ENCODE data around the gene CPXM2.

CPXM2 gene

DNA sequence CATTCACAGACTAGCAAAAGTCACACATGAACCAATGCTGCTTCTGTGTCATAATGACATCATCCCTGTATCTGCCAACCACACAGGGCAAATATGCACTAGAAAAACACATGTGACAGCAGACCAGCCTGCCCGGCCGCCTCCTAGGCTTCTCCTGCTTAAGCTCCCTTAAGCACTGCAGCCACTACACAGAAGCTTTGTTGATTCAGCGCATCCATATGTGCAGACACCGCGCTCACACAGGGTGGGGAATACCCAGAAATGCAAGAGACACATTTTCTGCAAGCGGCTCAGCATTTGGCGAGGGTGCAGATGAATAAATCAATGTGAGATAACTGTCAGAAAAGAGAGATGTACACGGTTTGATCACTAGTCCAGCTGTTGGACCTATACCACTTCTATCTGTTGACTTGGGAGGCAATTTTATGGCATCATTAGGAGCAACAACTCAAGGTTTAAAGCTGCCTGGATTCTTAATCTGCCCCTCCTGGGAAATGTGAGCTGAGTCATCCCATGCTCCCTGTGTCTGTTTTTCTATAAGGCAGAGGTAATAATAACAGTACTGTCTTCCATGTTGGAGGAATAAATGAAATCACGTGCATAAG, 33.4 kb downstream of the CPXM2 start:
- TF ChIP-seq POLR2AphosphoS5 (IDR thresholded peaks at IDR 0.05; ENCODE audit: low read depth, low read length): no peak
- TF ChIP-seq, protein P1, sequence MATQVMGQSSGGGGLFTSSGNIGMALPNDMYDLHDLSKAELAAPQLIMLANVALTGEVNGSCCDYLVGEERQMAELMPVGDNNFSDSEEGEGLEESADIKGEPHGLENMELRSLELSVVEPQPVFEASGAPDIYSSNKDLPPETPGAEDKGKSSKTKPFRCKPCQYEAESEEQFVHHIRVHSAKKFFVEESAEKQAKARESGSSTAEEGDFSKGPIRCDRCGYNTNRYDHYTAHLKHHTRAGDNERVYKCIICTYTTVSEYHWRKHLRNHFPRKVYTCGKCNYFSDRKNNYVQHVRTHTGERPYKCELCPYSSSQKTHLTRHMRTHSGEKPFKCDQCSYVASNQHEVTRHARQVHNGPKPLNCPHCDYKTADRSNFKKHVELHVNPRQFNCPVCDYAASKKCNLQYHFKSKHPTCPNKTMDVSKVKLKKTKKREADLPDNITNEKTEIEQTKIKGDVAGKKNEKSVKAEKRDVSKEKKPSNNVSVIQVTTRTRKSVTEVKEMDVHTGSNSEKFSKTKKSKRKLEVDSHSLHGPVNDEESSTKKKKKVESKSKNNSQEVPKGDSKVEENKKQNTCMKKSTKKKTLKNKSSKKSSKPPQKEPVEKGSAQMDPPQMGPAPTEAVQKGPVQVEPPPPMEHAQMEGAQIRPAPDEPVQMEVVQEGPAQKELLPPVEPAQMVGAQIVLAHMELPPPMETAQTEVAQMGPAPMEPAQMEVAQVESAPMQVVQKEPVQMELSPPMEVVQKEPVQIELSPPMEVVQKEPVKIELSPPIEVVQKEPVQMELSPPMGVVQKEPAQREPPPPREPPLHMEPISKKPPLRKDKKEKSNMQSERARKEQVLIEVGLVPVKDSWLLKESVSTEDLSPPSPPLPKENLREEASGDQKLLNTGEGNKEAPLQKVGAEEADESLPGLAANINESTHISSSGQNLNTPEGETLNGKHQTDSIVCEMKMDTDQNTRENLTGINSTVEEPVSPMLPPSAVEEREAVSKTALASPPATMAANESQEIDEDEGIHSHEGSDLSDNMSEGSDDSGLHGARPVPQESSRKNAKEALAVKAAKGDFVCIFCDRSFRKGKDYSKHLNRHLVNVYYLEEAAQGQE (IDR thresholded peaks at IDR 0.05; ENCODE audit: insufficient read depth in 1 of 2, low read depth in 2 of 2, low read length in 2 of 2): no peak

- TF ChIP-seq SIN3A (IDR thresholded peaks at IDR 0.05; ENCODE audit: borderline replicate concordance, insufficient read depth, low read length) (no peak), FOXP2 (optimal IDR thresholded peaks at IDR 0.05; ENCODE audit: borderline replicate concordance, extremely low read depth, extremely low read length, insufficient read depth) (no peak), TAF1 (IDR thresholded peaks at IDR 0.05; ENCODE audit: borderline replicate concordance, insufficient read depth, low read length) (no peak), POLR2AphosphoS5 (IDR thresholded peaks at IDR 0.05; ENCODE audit: low read depth, low read length) (no peak)
- TF ChIP-seq, protein P1 (IDR thresholded peaks at IDR 0.05; ENCODE audit: insufficient read depth in 1 of 2, low read depth in 2 of 2, low read length in 2 of 2): no peak
Measured at GRCh38 chr10:123857616-123858015, 34.0 kb downstream of the CPXM2 start.

DNA sequence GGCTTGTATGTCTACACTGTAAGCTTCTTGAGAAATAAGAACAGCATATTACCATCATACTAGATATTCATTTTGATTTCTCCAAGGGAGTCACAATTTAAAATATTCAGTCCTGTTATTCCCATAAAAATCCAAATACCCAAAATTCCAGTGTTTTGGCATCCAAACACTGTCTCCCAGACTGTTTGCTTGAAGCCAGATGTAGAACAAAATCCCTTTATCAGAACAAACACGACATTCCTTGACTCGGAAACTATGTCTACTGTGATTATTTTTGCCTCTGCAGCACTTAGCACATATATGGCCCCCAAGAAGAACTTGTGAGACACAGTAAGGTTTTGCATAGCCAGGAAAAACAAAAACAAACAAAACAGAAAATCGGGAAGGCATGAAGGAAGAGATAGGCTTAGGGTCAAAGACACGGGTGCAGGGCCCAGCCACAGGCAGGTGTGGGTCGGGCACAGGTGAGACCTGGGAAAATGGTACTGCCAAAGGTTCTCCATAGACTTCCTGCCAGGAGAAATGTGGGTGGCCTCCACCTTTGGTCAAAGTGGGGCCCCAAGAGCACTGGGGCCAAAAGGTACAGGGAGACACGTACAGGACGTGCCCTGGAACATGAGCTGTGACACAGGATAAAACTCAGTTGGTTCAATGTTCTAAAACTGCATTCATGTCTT, 36.5 kb downstream of the CPXM2 start:
- TF ChIP-seq POLR2AphosphoS5 (IDR thresholded peaks at IDR 0.05; ENCODE audit: low read depth, low read length): no peak
- no peak for TF ChIP-seq FOXP2 (optimal IDR thresholded peaks at IDR 0.05; ENCODE audit: borderline replicate concordance, extremely low read depth, extremely low read length, insufficient read depth)
- no peak for TF ChIP-seq SIN3A (IDR thresholded peaks at IDR 0.05; ENCODE audit: borderline replicate concordance, insufficient read depth, low read length)
- TF ChIP-seq, protein P1 (IDR thresholded peaks at IDR 0.05; ENCODE audit: insufficient read depth in 1 of 2, low read depth in 2 of 2, low read length in 2 of 2): no peak
- TF ChIP-seq TAF1 (IDR thresholded peaks at IDR 0.05; ENCODE audit: borderline replicate concordance, insufficient read depth, low read length): no peak

DNA sequence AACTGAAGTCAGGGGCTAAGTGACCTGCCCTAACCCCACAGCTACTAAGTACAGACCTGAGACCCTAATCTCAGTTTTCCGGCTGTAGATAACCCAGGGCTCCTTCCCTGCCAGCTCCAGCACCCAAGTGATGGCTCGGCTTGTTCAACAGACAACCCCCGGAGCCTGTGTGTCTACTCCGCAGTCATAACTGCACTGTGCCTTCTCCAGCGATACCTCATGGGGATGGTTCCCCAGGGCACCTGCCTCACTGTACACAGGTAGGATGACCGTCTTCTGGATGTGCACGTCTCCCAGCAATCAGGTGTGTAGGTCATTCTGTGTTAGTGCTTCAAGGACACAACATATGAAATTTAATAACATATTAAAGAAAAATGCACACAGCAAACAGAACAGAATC, 37.1 kb downstream of the CPXM2 start:
- TF ChIP-seq POLR2AphosphoS5 (IDR thresholded peaks at IDR 0.05; ENCODE audit: low read depth, low read length) (no peak), FOXP2 (optimal IDR thresholded peaks at IDR 0.05; ENCODE audit: borderline replicate concordance, extremely low read depth, extremely low read length, insufficient read depth) (no peak), TAF1 (IDR thresholded peaks at IDR 0.05; ENCODE audit: borderline replicate concordance, insufficient read depth, low read length) (no peak), SIN3A (IDR thresholded peaks at IDR 0.05; ENCODE audit: borderline replicate concordance, insufficient read depth, low read length) (no peak)
- TF ChIP-seq, protein P1 (IDR thresholded peaks at IDR 0.05; ENCODE audit: insufficient read depth in 1 of 2, low read depth in 2 of 2, low read length in 2 of 2): no peak
